K562 (cell line): ENCODE results near the gene ANKMY2. TPM values are rescaled to one million over a fixed set of nuclear protein-coding genes. Genes with fewer than 3 reads are reported as not detected.

Source experiments
- CBFA2T3 ChIP-seq: fragments of 450-650 bp; IDR thresholded peaks from 2 replicates; pipeline ENCODE4 v1.6.1; 2017
- CBX3 ChIP-seq, 2 experiments: IDR thresholded peaks; 1 replicate in 1 of 2; 2 replicates in 1 of 2; pipeline ENCODE4 v1.6.1; 2012; ENCODE audit warnings: inconsistent platforms in 2 of 2, low read length in 2 of 2, borderline replicate concordance in 1 of 2, control low read depth in 1 of 2
- CREB1 ChIP-seq, 2 experiments: sonication (generic) in 1 of 2; formaldehyde crosslinking in 1 of 2; IDR thresholded peaks; 2 replicates each; pipeline versions ENCODE4 v1.6.1 to v1.8.0; 2012 to 2022; ENCODE audit warnings: inconsistent platforms in 1 of 2, mild to moderate bottlenecking in 1 of 2, missing genetic modification reagents in 1 of 2, moderate library complexity in 1 of 2
- GTF2A2 ChIP-seq: IDR thresholded peaks from 2 replicates; pipeline ENCODE4 v1.6.1; 2016; ENCODE audit warnings: mild to moderate bottlenecking, missing genetic modification characterization, missing compliant biosample characterization
- HDAC1 ChIP-seq, 2 experiments: fragments of 450-650 bp; IDR thresholded peaks; 2 replicates each; pipeline ENCODE4 v1.6.1; 2016 to 2017; ENCODE audit warnings: inconsistent platforms in 1 of 2, mild to moderate bottlenecking in 1 of 2, moderate library complexity in 1 of 2
- HDAC8 ChIP-seq: fragments of 450-650 bp; IDR thresholded peaks from 2 replicates; pipeline ENCODE4 v1.6.1; 2016; ENCODE audit warnings: mild to moderate bottlenecking, missing genetic modification characterization, moderate library complexity, missing compliant biosample characterization
- KAT2B ChIP-seq: IDR thresholded peaks from one replicate; pipeline ENCODE4 v1.6.1; 2012; ENCODE audit warnings: low read depth, mild to moderate bottlenecking, control low read depth, inconsistent platforms, low read length, moderate library complexity
- MTA1 ChIP-seq: fragments of 450-650 bp; IDR thresholded peaks from 2 replicates; pipeline ENCODE4 v1.6.1; 2017; ENCODE audit warnings: borderline replicate concordance
- NR2F6 ChIP-seq: fragments of 450-650 bp; formaldehyde crosslinking; IDR thresholded peaks from 2 replicates; pipeline ENCODE4 v1.4.0; 2020; ENCODE audit warnings: mild to moderate bottlenecking
- RB1 ChIP-seq: fragments of 450-650 bp; IDR thresholded peaks from 2 replicates; pipeline ENCODE4 v1.6.1; 2017; ENCODE audit warnings: low read depth, mild to moderate bottlenecking
- RBM34 ChIP-seq: fragments of 200-400 bp; formaldehyde crosslinking; IDR thresholded peaks from 2 replicates; pipeline ENCODE4 v1.6.1; 2018; ENCODE audit warnings: low read length, borderline replicate concordance; ENCODE audit not compliant: insufficient read depth
- TAF7 ChIP-seq: fragments of 450-650 bp; IDR thresholded peaks from 2 replicates; pipeline ENCODE4 v1.6.1; 2016; ENCODE audit warnings: missing genetic modification characterization, missing compliant biosample characterization
- ZBTB1 ChIP-seq: sonication (generic); formaldehyde crosslinking; IDR thresholded peaks from 2 replicates; pipeline ENCODE4 v1.8.1; 2023; ENCODE audit warnings: missing genetic modification reagents, low read depth, mild to moderate bottlenecking, borderline replicate concordance
- ZC3H4 ChIP-seq: sonication (generic); formaldehyde crosslinking; IDR thresholded peaks from 2 replicates; pipeline ENCODE4 v1.9.0; 2021; ENCODE audit warnings: missing genetic modification reagents, borderline replicate concordance
- ZNF165 ChIP-seq: fragments of 250-450 bp; sonication (Bioruptor Pico); IDR thresholded peaks from 2 replicates; pipeline ENCODE4 v1.4.0; 2020; ENCODE audit warnings: borderline replicate concordance
- ZNF311 ChIP-seq: fragments of 250-450 bp; sonication (Bioruptor Pico); IDR thresholded peaks from 2 replicates; pipeline ENCODE4 v1.4.0; 2020; ENCODE audit warnings: mild to moderate bottlenecking, moderate library complexity
- polyA plus RNA-seq, 8 experiments: library from polyadenylated mRNA; depleted of rRNA in 4 of 8; stranded (reverse) in 5 of 8; unstranded in 3 of 8; fragments of >200 nt; fragmentation: Nextera tagmentation in 2 of 8; fragmentation: Illumina TruSeq in 1 of 8; extraction: Ambion mirVana in 2 of 8; extraction: Trizol in 1 of 8; gene quantifications; 2 replicates each; pipeline versions ENCODE4 v1.2.1 to v1.2.3, GENCODE V29; 2011 to 2014; ENCODE audit warnings: inconsistent platforms in 1 of 8, missing spikeins in 1 of 8
- total RNA-seq, 7 experiments: library from RNA; depleted of rRNA in 6 of 7; stranded (reverse); fragments of >200 nt in 6 of 7; fragmentation: Illumina TruSeq in 2 of 7; extraction: Trizol in 2 of 7; gene quantifications; 2 replicates each; pipeline versions ENCODE4 v1.2.1 to v1.2.3, GENCODE V29; 2011 to 2021; ENCODE audit warnings: low replicate concordance in 1 of 7
- TF ChIP-seq, protein P1 (sequence below), 3 experiments: IDR thresholded peaks in 2 of 3; conservative IDR thresholded peaks in 1 of 3; 2 replicates each; pipeline ENCODE4 v1.5.1; 2011 to 2012; ENCODE audit warnings: low read length in 3 of 3, mild to moderate bottlenecking in 3 of 3, control low read depth in 2 of 3, improper control_type of control experiment in 1 of 3, inconsistent platforms in 1 of 3, low read depth in 1 of 3, mixed read lengths in 1 of 3, moderate library complexity in 1 of 3; ENCODE audit not compliant: insufficient read depth in 2 of 3
- TF ChIP-seq, protein P2 (sequence below): fragments of 450-650 bp; formaldehyde crosslinking; IDR thresholded peaks from 2 replicates; pipeline ENCODE4 v1.4.0; 2022; ENCODE audit warnings: missing genetic modification characterization
- TF ChIP-seq, protein P3 (sequence below): sonication (generic); formaldehyde crosslinking; IDR thresholded peaks from 2 replicates; pipeline ENCODE4 v1.8.0; 2022; ENCODE audit warnings: missing genetic modification reagents, mild to moderate bottlenecking, borderline replicate concordance
- TF ChIP-seq, protein P4 (sequence below), 2 experiments: fragments of 450-650 bp; IDR thresholded peaks; 2 replicates each; pipeline ENCODE4 v1.6.1; 2016

Gene ANKMY2
- total and polyA plus RNA-seq, 9 of the 15 experiments (the other 6 are each of a cell fraction or from before 2014, with no cell fraction given): 38.9 to 71.5 (median 48.8) TPM

DNA sequence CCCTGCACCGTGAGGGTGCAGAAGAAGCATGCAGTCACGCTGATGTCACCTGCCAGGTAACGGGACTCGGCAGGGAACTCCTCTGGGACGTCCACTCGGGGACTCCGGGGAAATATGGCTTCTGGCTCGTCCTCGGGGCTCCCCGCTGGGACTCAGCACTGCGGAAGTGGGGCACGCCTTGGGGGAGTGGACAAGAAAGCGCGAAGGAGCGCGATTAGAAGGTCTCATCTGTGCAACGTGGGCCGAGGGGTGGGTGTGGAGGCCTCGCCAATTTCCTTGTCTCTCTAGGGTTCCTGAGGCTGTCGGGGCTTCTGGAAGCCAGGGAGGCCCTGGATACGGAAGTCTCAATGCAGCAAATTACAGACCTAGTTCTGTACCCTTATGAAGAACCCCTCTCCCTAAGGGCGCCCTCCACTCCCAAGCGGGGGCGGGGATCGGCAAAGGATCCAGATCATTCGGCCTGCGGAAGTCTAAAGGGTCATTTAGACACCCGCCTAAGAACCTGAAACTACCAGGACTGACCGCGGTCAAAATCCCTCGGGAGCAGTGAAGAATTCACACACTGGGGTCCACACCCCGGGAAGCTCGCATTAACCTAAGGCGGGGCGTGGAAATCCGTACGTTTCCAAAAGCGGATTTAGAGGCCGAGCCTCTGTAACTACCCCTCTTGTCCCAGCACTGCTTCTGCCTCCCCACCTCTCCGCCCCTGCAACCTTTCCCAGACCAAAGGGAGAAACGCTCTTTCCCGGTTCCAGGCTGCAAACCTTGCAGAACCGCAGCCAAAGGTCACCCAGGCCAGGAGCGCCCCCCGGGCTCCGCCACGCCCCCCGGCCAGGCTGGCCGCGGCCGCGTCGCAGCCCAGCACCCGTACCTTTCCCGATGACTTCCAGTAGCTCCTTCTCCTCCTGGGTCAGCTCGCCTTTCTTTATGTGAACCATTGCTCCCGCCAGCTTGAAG lies 640 bp downstream of the ANKMY2 start (continued):
- TF ChIP-seq, protein P1, sequence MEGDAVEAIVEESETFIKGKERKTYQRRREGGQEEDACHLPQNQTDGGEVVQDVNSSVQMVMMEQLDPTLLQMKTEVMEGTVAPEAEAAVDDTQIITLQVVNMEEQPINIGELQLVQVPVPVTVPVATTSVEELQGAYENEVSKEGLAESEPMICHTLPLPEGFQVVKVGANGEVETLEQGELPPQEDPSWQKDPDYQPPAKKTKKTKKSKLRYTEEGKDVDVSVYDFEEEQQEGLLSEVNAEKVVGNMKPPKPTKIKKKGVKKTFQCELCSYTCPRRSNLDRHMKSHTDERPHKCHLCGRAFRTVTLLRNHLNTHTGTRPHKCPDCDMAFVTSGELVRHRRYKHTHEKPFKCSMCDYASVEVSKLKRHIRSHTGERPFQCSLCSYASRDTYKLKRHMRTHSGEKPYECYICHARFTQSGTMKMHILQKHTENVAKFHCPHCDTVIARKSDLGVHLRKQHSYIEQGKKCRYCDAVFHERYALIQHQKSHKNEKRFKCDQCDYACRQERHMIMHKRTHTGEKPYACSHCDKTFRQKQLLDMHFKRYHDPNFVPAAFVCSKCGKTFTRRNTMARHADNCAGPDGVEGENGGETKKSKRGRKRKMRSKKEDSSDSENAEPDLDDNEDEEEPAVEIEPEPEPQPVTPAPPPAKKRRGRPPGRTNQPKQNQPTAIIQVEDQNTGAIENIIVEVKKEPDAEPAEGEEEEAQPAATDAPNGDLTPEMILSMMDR (IDR thresholded peaks at IDR 0.05 in 2 of 3, conservative IDR thresholded peaks at IDR 0.05 in 1 of 3; ENCODE audit: insufficient read depth in 2 of 3, low read depth in 1 of 3, low read length in 3 of 3): no peak
- no peak for TF ChIP-seq KAT2B
- TF ChIP-seq, protein P2, sequence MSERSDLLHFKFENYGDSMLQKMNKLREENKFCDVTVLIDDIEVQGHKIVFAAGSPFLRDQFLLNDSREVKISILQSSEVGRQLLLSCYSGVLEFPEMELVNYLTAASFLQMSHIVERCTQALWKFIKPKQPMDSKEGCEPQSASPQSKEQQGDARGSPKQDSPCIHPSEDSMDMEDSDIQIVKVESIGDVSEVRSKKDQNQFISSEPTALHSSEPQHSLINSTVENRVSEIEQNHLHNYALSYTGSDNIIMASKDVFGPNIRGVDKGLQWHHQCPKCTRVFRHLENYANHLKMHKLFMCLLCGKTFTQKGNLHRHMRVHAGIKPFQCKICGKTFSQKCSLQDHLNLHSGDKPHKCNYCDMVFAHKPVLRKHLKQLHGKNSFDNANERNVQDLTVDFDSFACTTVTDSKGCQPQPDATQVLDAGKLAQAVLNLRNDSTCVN (CRISPR knock-in tag): no peak
- TF ChIP-seq TAF7 (tag): no peak
- TF ChIP-seq RBM34: no peak
- peak; percentile 61 for TF ChIP-seq MTA1
- no peak for TF ChIP-seq NR2F6 (CRISPR knock-in tag)
- TF ChIP-seq HDAC1 (IDR thresholded peaks at IDR 0.05): peak in 1 of 2 experiments; percentile 77; a peak in 1 of 4 replicates
- TF ChIP-seq ZC3H4: peak; percentile 29; the same call in 1 of the 2 replicates
- TF ChIP-seq RB1: peak; percentile 46; the same call in 1 of the 2 replicates
- peak; percentile 55; the same call in 1 of the 2 replicates for TF ChIP-seq ZBTB1 (CRISPR knock-in tag)
- 0 out of 2 replicates have a peak, but pooled peaks have one; percentile 21 for TF ChIP-seq CREB1 (IDR thresholded peaks at IDR 0.05)
- peak; percentile 18; the same call in 1 of the 2 replicates for TF ChIP-seq CREB1 (CRISPR knock-in tag; IDR thresholded peaks at IDR 0.05)
- TF ChIP-seq, protein P3, sequence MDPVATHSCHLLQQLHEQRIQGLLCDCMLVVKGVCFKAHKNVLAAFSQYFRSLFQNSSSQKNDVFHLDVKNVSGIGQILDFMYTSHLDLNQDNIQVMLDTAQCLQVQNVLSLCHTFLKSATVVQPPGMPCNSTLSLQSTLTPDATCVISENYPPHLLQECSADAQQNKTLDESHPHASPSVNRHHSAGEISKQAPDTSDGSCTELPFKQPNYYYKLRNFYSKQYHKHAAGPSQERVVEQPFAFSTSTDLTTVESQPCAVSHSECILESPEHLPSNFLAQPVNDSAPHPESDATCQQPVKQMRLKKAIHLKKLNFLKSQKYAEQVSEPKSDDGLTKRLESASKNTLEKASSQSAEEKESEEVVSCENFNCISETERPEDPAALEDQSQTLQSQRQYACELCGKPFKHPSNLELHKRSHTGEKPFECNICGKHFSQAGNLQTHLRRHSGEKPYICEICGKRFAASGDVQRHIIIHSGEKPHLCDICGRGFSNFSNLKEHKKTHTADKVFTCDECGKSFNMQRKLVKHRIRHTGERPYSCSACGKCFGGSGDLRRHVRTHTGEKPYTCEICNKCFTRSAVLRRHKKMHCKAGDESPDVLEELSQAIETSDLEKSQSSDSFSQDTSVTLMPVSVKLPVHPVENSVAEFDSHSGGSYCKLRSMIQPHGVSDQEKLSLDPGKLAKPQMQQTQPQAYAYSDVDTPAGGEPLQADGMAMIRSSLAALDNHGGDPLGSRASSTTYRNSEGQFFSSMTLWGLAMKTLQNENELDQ (CRISPR knock-in tag): no peak
- no peak for TF ChIP-seq HDAC8
- TF ChIP-seq CBX3 (IDR thresholded peaks at IDR 0.05; ENCODE audit: borderline replicate concordance in 1 of 2, low read length in 2 of 2): peak in 1 of 2 experiments; percentile 71; a peak in 1 of 3 replicates
- no peak for TF ChIP-seq ZNF165 (CRISPR knock-in tag)
- no peak for TF ChIP-seq ZNF311 (CRISPR knock-in tag)
- no peak for TF ChIP-seq GTF2A2 (tag)
- no peak for TF ChIP-seq CBFA2T3
- TF ChIP-seq, protein P4, sequence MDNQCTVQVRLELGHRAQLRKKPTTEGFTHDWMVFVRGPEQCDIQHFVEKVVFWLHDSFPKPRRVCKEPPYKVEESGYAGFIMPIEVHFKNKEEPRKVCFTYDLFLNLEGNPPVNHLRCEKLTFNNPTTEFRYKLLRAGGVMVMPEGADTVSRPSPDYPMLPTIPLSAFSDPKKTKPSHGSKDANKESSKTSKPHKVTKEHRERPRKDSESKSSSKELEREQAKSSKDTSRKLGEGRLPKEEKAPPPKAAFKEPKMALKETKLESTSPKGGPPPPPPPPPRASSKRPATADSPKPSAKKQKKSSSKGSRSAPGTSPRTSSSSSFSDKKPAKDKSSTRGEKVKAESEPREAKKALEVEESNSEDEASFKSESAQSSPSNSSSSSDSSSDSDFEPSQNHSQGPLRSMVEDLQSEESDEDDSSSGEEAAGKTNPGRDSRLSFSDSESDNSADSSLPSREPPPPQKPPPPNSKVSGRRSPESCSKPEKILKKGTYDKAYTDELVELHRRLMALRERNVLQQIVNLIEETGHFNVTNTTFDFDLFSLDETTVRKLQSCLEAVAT (IDR thresholded peaks at IDR 0.05): no peak
